Upper lobe of left lung (tissue), 6 donors: Measurements from ENCODE around the gene HLA-DOA. TPM values are rescaled to one million over a fixed set of nuclear protein-coding genes. Genes with fewer than 3 reads are reported as not detected.

Experiments used
- ATAC-seq, 2 donors: fragments of 200-7000 bp; cut with Tn5 transposase; one replicate each; pipeline ENCODE4 v1.9.1; 2022; ENCODE audit warnings: mild to moderate bottlenecking in 2 of 2, moderate library complexity in 2 of 2; ENCODE audit not compliant: low FRiP score in 2 of 2
- DNase-seq, 2 donors: peaks; one replicate each; pipeline ENCODE4 v3.0.0-alpha.2; 2019 to 2020
- H3K27ac ChIP-seq, 4 donors: fragments of 200-600 bp; sonication (generic); one replicate each; pipeline ENCODE4 v1.5.1; 2016 to 2019
- H3K27me3 ChIP-seq, 4 donors: fragments of 200-600 bp; sonication (generic); one replicate each; pipeline ENCODE4 v1.5.1; 2017 to 2019
- H3K36me3 ChIP-seq, 4 donors: fragments of 200-600 bp; sonication (generic); one replicate each; pipeline ENCODE4 v1.5.1; 2016 to 2019
- H3K4me1 ChIP-seq, 4 donors: fragments of 200-600 bp; sonication (generic); one replicate each; pipeline ENCODE4 v1.5.1; 2018 to 2019
- H3K4me3 ChIP-seq, 4 donors: fragments of 200-600 bp; sonication (generic); one replicate each; pipeline ENCODE4 v1.5.1; 2017 to 2019; ENCODE audit warnings: mild to moderate bottlenecking in 2 of 4, moderate library complexity in 1 of 4
- H3K9me3 ChIP-seq, 4 donors: fragments of 200-600 bp; sonication (generic); one replicate each; pipeline ENCODE4 v1.5.1; 2018 to 2019
- EP300 ChIP-seq, 4 donors: sonication (generic); formaldehyde crosslinking; IDR thresholded peaks; one replicate each; pipeline ENCODE4 v1.5.1; 2017; ENCODE audit warnings: antibody characterized with exemption in 4 of 4, control low read depth in 2 of 4
- POLR2A ChIP-seq, 4 donors: fragments of 450-650 bp; IDR thresholded peaks; one replicate each; pipeline ENCODE4 v1.5.1; 2016 to 2017; ENCODE audit warnings: antibody characterized with exemption in 4 of 4, mild to moderate bottlenecking in 2 of 4
- POLR2AphosphoS5 ChIP-seq, 2 donors: sonication (generic); formaldehyde crosslinking; IDR thresholded peaks; one replicate each; pipeline ENCODE4 v1.5.1; 2017; ENCODE audit warnings: antibody characterized with exemption in 2 of 2
- WGBS, 2 donors: methylation state at CpG; one replicate each; pipeline ENCODE4 v1.1.5; 2017 to 2018; 5-methylcytosine and 5-hydroxymethylcytosine counted together
- total RNA-seq, 6 donors: library from RNA; depleted of rRNA in 4 of 6; stranded (reverse); fragments of >200 nt in 4 of 6; gene quantifications; one replicate each; pipeline versions ENCODE4 v1.1.0 to v1.2.1, GENCODE V29; 2016 to 2021
- TF ChIP-seq, protein P1 (sequence below), 6 experiments: fragments of 450-650 bp in 4 of 6; fragments of 200-600 bp in 2 of 6; sonication (generic) in 2 of 6; IDR thresholded peaks; one replicate each; pipeline ENCODE4 v1.5.1; 2016 to 2019; ENCODE audit warnings: antibody characterized with exemption in 6 of 6
- donor health status: DM: no; HTN: no; CAD: no; lungs with moderate emphysema.
- donor health status: DM: no; HTN: yes; CAD: no; lungs with severe emphysema.

HLA-DOA gene
- total RNA-seq, 6 donors from 2014 or later = 9.4 to 56.8 (median 30.5) TPM

DNA sequence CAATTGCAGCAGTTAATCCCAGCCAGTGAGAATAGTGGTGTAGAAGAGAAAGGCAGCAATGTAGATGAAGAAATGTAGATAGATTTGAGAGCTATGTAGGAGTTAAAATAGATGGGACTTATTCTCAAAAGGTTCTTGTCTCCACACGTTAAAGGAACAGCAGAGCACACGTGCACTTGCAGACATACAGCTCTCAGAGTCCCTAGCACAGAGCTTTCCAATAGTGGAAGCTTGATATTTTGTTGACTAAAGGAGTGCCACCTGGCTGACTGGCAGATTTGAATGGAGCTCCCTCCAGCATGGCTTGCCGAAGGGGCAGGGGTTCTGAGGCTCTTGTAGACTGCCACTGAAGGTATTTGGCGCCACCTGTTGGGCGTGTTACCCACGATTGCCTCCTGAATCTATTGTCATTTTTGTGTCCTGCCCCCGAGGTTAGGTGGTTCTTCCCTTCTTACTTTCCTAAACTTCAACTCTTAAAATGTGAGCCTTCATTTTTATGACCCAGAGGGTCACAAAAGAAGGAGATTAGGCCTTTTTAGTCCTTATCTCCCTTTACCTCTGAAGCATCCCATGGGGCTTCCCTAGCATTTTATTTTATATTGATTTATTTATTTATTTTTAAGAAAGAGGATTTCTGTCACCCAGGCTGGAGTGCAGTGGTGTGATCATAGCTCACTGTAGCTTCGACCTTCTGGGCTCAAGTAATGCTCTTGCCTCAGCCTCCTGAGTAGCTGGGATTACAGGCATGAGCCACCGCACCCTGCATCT lies 24.6 kb downstream of the HLA-DOA start:
- ATAC-seq = peak; percentile 89 to 93
- DNase-seq = peak in 1 of 2 donors; percentile 97
- Histone ChIP-seq H3K4me3 (no peak overlapping the region), H3K9me3 (no peaks in the 10 kb centered on the region), H3K27ac (peak overlapping the region in 2 of 4 donors; percentile 19 to 33), H3K27me3 (no peaks in the 10 kb centered on the region), H3K4me1 (peaks cover 2 to 29% (median 19%) of the 10 kb centered on the region in 4 donors), H3K36me3 (peaks cover 16 to 29% (median 23%) of the 10 kb centered on the region in 4 donors)
- TF ChIP-seq, protein P1, sequence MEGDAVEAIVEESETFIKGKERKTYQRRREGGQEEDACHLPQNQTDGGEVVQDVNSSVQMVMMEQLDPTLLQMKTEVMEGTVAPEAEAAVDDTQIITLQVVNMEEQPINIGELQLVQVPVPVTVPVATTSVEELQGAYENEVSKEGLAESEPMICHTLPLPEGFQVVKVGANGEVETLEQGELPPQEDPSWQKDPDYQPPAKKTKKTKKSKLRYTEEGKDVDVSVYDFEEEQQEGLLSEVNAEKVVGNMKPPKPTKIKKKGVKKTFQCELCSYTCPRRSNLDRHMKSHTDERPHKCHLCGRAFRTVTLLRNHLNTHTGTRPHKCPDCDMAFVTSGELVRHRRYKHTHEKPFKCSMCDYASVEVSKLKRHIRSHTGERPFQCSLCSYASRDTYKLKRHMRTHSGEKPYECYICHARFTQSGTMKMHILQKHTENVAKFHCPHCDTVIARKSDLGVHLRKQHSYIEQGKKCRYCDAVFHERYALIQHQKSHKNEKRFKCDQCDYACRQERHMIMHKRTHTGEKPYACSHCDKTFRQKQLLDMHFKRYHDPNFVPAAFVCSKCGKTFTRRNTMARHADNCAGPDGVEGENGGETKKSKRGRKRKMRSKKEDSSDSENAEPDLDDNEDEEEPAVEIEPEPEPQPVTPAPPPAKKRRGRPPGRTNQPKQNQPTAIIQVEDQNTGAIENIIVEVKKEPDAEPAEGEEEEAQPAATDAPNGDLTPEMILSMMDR (IDR thresholded peaks at IDR 0.05) = peak; percentile 58 to 93 (median 86)
- TF ChIP-seq EP300 (IDR thresholded peaks at IDR 0.05) = no peak
- 11% methylated on average over 9 of the region's 9 CpGs for WGBS, 2 donors

DNA sequence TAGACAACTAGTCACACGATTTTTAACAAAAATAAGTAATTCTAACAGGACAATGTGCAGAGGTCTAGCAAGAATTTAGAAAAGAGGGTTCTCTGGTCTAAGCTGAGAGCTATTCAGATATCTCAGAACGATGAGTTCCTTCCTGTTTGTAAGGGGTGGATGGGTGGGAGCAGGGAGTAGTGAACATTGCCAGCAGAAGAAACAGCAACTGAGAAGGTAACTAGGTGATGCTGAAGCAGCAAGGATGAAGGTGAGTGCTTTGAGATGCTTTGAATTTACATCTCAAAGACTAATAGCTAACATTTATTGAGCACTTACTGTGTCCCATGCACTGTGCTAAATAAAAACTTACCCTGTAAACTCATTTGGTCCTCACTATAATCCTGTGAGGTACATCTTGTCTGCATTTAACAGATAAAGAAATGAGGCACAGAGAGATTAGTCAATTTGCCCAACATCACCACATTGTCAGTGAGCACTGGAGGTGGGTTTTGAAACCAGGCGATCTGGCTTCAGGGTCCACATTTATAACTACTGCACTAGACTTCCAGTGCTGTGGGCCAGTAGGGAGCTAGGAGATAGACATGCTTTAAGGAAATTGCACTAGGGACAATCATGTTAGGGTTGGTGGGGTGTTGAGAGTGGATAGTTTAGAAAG lies 25.3 kb downstream of the HLA-DOA start:
- 39 to 48% methylated on average over 3 of the region's 3 CpGs for WGBS, 2 donors
- TF ChIP-seq EP300 (IDR thresholded peaks at IDR 0.05) = no peak
- no peak for TF ChIP-seq POLR2AphosphoS5 (IDR thresholded peaks at IDR 0.05)
- no peak for TF ChIP-seq POLR2A (IDR thresholded peaks at IDR 0.05)
- TF ChIP-seq, protein P1 (IDR thresholded peaks at IDR 0.05) = no peak
- no peak overlapping the region for H3K4me3 ChIP-seq
- peaks cover 23 to 36% (median 30%) of the 10 kb centered on the region in 4 donors for H3K36me3 ChIP-seq
- no peaks in the 10 kb centered on the region for H3K27me3 ChIP-seq
- H3K27ac ChIP-seq = peak overlapping the region in 2 of 4 donors; percentile 19 to 33
- ATAC-seq = peak; percentile 4 to 11
- peaks cover 2 to 29% (median 19%) of the 10 kb centered on the region in 4 donors for H3K4me1 ChIP-seq
- no peak for DNase-seq
- H3K9me3 ChIP-seq = no peaks in the 10 kb centered on the region

DNA sequence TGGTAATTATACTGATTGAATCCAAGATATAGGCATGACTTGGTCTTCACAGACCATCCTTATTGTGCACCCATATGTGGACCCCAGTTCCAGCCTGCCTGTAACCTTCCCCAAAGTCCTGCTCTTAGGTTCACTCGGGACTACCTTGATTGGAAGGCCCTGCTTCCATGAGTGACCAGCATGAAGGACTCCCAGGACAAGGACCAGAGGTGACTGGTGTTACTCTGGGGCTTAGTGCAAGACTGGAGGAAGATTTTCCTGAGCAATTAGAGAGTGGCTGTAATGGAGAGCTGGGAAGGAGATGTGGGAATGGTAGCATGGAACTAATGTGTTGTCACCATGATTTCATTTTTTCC lies 25.9 kb downstream of the HLA-DOA start:
- ATAC-seq = no peak
- WGBS, 2 donors = 82 to 88% methylated on average over 1 of the region's 1 CpG

DNA sequence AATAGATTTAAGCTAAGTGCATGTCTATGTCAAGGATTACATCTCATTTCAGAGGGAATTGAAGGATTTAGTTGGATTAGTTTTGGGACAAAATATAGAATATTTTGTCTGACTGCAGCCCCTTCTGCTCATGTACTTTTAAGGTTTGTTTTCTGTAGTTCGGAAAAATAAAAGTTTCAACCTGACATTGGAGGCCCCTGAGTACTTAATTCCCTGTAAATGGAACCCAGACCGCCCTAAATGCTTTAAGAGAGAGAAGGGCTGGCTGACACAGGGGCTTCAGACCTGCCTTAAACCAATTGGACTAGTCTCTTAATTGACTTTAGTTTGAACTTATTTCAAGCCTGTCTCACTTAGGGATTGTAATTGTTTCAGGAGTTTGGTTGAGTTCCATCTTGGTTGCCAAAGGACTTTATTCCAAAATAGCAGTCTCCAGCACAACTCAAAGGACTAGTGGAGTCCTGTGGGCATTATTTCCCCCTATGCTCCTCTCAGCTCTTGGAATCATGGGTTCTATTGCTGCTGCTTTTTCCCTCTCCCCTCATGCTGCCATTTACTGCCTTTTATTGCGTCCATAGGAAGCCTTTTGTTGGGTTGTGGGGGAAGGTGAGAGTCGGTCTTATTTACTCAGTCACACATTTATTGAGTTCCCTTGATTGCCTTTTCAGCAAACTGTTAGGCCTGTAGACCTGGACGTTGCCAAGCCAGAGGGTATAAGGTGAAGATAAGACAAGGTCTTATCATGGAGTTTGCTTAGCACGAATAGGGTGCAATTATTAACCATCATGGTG lies 26.5 kb downstream of the HLA-DOA start:
- H3K4me3 ChIP-seq = no peak overlapping the region
- TF ChIP-seq EP300 (IDR thresholded peaks at IDR 0.05) (no peak), POLR2AphosphoS5 (IDR thresholded peaks at IDR 0.05) (no peak), POLR2A (IDR thresholded peaks at IDR 0.05) (no peak)
- TF ChIP-seq, protein P1 (IDR thresholded peaks at IDR 0.05) = no peak
- no peaks in the 10 kb centered on the region for H3K27me3 ChIP-seq
- 62 to 63% methylated on average over 6 of the region's 6 CpGs for WGBS, 2 donors
- ATAC-seq (no peak), DNase-seq (no peak)
- peaks cover 34 to 48% (median 41%) of the 10 kb centered on the region in 4 donors for H3K36me3 ChIP-seq
- H3K4me1 ChIP-seq = peaks cover 7 to 34% (median 19%) of the 10 kb centered on the region in 4 donors
- no peaks in the 10 kb centered on the region for H3K9me3 ChIP-seq
- H3K27ac ChIP-seq = peak overlapping the region in 1 of 4 donors; percentile 33

More for the DNA sequence above, 25.9 kb downstream of the HLA-DOA start:
- no peaks in the 10 kb centered on the region for H3K9me3 ChIP-seq
- H3K4me3 ChIP-seq = no peak overlapping the region
- H3K36me3 ChIP-seq = peaks cover 28 to 43% (median 35%) of the 10 kb centered on the region in 4 donors
- no peak for TF ChIP-seq POLR2AphosphoS5 (IDR thresholded peaks at IDR 0.05)
- TF ChIP-seq, protein P1 (IDR thresholded peaks at IDR 0.05) = no peak
- no peak for TF ChIP-seq EP300 (IDR thresholded peaks at IDR 0.05)
- TF ChIP-seq POLR2A (IDR thresholded peaks at IDR 0.05) = no peak
- peaks cover 3 to 29% (median 19%) of the 10 kb centered on the region in 4 donors for H3K4me1 ChIP-seq
- DNase-seq = no peak
- H3K27me3 ChIP-seq = no peaks in the 10 kb centered on the region
- H3K27ac ChIP-seq = peak overlapping the region in 1 of 4 donors; percentile 33
